Tongue (tissue), 2 donors: ENCODE results near the gene ADRA1B. TPM values are rescaled to one million over a fixed set of nuclear protein-coding genes. Genes with fewer than 3 reads are reported as not detected.
"Not testable (repeated sequence)": the region's sequence is repeated elsewhere in the genome, so short reads cannot be mapped to it uniquely, and the experiment has no call there.

ENCODE experiments used
- DNase-seq: peaks from one replicate; pipeline ENCODE4 v3.0.0-alpha.2; 2015
- total RNA-seq: library from RNA; depleted of rRNA; stranded (reverse); fragments of >200 nt; gene quantifications from one replicate; pipeline ENCODE4 v1.2.3, GENCODE V29; 2014

Gene ADRA1B
- total RNA-seq, 1 donor from 2014 or later: 0.51 TPM

GRCh38 chr5:159971038-159971437 is 54.8 kb downstream of the ADRA1B start:
- DNase-seq: no peak

- no peak for DNase-seq
Measured at GRCh38 chr5:159971514-159971913, 55.2 kb downstream of the ADRA1B start.

- peak; percentile 25 for DNase-seq
Measured at GRCh38 chr5:159971931-159972461, 55.7 kb downstream of the ADRA1B start.

GRCh38 chr5:159972538-159973362 is 56.5 kb downstream of the ADRA1B start:
- DNase-seq: no peak

- DNase-seq: no peak
Measured at GRCh38 chr5:159975462-159976019, 59.3 kb downstream of the ADRA1B start.

- no peak for DNase-seq
Measured at GRCh38 chr5:159976921-159977320, 60.6 kb downstream of the ADRA1B start.

GRCh38 chr5:159978358-159978757 is 62.1 kb downstream of the ADRA1B start:
- DNase-seq: no peak

- DNase-seq: no peak
Measured at GRCh38 chr5:159982421-159983173, 66.3 kb downstream of the ADRA1B start.

- peak; percentile 77 for DNase-seq
Measured at GRCh38 chr5:159987031-159987674, 70.9 kb downstream of the ADRA1B start.

GRCh38 chr5:159990506-159990905 is 74.2 kb downstream of the ADRA1B start:
- no peak for DNase-seq

- no peak for DNase-seq
Measured at GRCh38 chr5:159992566-159992965, 76.3 kb downstream of the ADRA1B start.

- DNase-seq: no peak
Measured at GRCh38 chr5:159993194-159993593, 76.9 kb downstream of the ADRA1B start.

GRCh38 chr5:159995907-159996306 is 79.6 kb downstream of the ADRA1B start:
- DNase-seq: no peak

- DNase-seq: peak; percentile 43
Measured at GRCh38 chr5:160001457-160001856, 85.2 kb downstream of the ADRA1B start.

GRCh38 chr5:160007514-160007913 is 91.2 kb downstream of the ADRA1B start:
- DNase-seq: no peak

- not testable (repeated sequence) for DNase-seq
Measured at GRCh38 chr5:160008529-160008876, 92.2 kb downstream of the ADRA1B start.

- peak; percentile 100 for DNase-seq
Measured at GRCh38 chr5:160008877-160009590, 92.8 kb downstream of the ADRA1B start, which contains the start of gene TTC1. Gene TTC1 (plus strand): TSS chr5:160009139. CDS start chr5:160010529, 1,390 bp downstream.

GRCh38 chr5:160009591-160009989 is 93.3 kb downstream of the ADRA1B start:
- no peak for DNase-seq

GRCh38 chr5:160011471-160011870 is 95.2 kb downstream of the ADRA1B start:
- no peak for DNase-seq

- DNase-seq: not testable (repeated sequence)
Measured at GRCh38 chr5:160014197-160014596, 97.9 kb downstream of the ADRA1B start.

GRCh38 chr5:160018945-160019625 is 102.8 kb downstream of the ADRA1B start:
- DNase-seq: no peak
